Gastrocnemius medialis (tissue), 4 donors: ENCODE results near the gene KIF26B. TPM values are rescaled to one million over a fixed set of nuclear protein-coding genes. Genes with fewer than 3 reads are reported as not detected.

Experiments
- ATAC-seq, 2 donors: fragments of 150-250 bp; one replicate each; pipeline ENCODE4 v1.9.1; 2016
- DNase-seq, 2 donors: peaks; one replicate each; pipeline ENCODE4 v3.0.0-alpha.2; 2019
- H3K27ac ChIP-seq, 4 donors: fragments of 200-600 bp; sonication (generic); 1 replicate in 1 of 4; 2 replicates in 3 of 4; pipeline ENCODE4 v1.5.1; 2016 to 2018; ENCODE audit warnings: mild to moderate bottlenecking in 2 of 4, moderate library complexity in 1 of 4
- H3K27me3 ChIP-seq, 3 donors: fragments of 200-600 bp; sonication (generic) in 2 of 3; 1 replicate in 1 of 3; 2 replicates in 2 of 3; pipeline versions ENCODE4 v1.5.1 to v1.6.0; 2016 to 2019; ENCODE audit warnings: mild to moderate bottlenecking in 1 of 3, moderate library complexity in 1 of 3
- H3K36me3 ChIP-seq, 2 donors: fragments of 200-600 bp; sonication (generic) in 1 of 2; one replicate each; pipeline ENCODE4 v1.5.1; 2017 to 2018
- H3K4me1 ChIP-seq, 2 donors: fragments of 200-600 bp; sonication (generic) in 1 of 2; one replicate each; pipeline ENCODE4 v1.5.1; 2016 to 2017; ENCODE audit warnings: mild to moderate bottlenecking in 2 of 2
- H3K4me3 ChIP-seq, 4 donors: fragments of 200-600 bp; sonication (generic) in 3 of 4; 1 replicate in 1 of 4; 2 replicates in 3 of 4; pipeline ENCODE4 v1.5.1; 2016 to 2019; ENCODE audit warnings: mild to moderate bottlenecking in 2 of 4
- H3K9me3 ChIP-seq, 3 donors: fragments of 200-600 bp; sonication (generic) in 2 of 3; 1 replicate in 1 of 3; 2 replicates in 2 of 3; pipeline ENCODE4 v1.5.1; 2016 to 2019
- POLR2A ChIP-seq, 2 donors: fragments of 450-650 bp; IDR thresholded peaks; one replicate each; pipeline ENCODE4 v1.6.1; 2017; ENCODE audit warnings: antibody characterized with exemption in 2 of 2, mild to moderate bottlenecking in 2 of 2, moderate library complexity in 2 of 2
- in situ Hi-C, 4 donors: fragments of 200-750 bp; cut with MboI; loops; one replicate each; pipeline versions ENCODE4 v1.15.0 to v1.8.0; 2017; ENCODE audit warnings: low sequenced_read_pairs in 4 of 4
- intact Hi-C: fragments of 100-400 bp; cut with DNase I; formaldehyde crosslinking; loops from one replicate; pipeline ENCODE4 v1.15.1; 2023; ENCODE audit warnings: low total_unique reads
- total RNA-seq, 4 donors: library from RNA; depleted of rRNA; stranded (reverse); fragments of >200 nt; gene quantifications; one replicate each; pipeline versions ENCODE4 v1.1.0 to v1.2.3, GENCODE V29; 2016
- TF ChIP-seq, protein P1 (sequence below), 5 experiments: fragments of 450-650 bp in 3 of 5; fragments of 200-600 bp in 2 of 5; sonication (generic) in 2 of 5; IDR thresholded peaks in 4 of 5; conservative IDR thresholded peaks in 1 of 5; 1 replicate in 4 of 5; 2 replicates in 1 of 5; pipeline ENCODE4 v1.5.1; 2016 to 2019; ENCODE audit warnings: antibody characterized with exemption in 5 of 5, mild to moderate bottlenecking in 3 of 5, moderate library complexity in 3 of 5

Gene KIF26B
- total RNA-seq, 4 donors from 2014 or later, result 0.02 to 0.20 (median 0.10) TPM; not detected in 1

DNA sequence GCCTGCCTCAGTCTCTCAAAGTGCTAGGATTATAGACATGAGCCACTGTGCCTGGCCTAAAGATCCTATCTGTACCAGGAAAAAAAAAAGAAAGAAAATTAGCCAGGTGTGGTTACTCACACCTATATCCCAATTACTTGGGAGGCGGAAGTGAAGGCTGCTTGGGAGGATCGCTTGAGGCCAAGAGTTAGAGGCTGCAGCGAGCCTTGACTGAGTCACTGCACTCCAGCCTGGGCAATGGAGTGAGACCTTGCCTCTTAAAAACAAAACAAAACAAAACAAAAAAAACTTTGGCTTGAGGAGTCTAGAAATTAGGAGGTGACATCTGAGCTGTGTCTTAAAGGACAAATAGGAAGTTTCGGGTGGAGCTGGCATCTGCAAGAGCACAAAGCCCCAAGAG lies 38.7 kb upstream of the KIF26B start:
- Histone ChIP-seq H3K27me3 (no peaks in the 10 kb centered on the region), H3K36me3 (no peaks in the 10 kb centered on the region), H3K4me3 (no peak overlapping the region), H3K4me1 (no peaks in the 10 kb centered on the region), H3K27ac (no peak overlapping the region), H3K9me3 (no peaks in the 10 kb centered on the region)
- DNase-seq (no peak), ATAC-seq (no peak)
- in situ Hi-C loops, result no loop called here
- intact Hi-C loops, result no loop called here
- TF ChIP-seq, protein P1, sequence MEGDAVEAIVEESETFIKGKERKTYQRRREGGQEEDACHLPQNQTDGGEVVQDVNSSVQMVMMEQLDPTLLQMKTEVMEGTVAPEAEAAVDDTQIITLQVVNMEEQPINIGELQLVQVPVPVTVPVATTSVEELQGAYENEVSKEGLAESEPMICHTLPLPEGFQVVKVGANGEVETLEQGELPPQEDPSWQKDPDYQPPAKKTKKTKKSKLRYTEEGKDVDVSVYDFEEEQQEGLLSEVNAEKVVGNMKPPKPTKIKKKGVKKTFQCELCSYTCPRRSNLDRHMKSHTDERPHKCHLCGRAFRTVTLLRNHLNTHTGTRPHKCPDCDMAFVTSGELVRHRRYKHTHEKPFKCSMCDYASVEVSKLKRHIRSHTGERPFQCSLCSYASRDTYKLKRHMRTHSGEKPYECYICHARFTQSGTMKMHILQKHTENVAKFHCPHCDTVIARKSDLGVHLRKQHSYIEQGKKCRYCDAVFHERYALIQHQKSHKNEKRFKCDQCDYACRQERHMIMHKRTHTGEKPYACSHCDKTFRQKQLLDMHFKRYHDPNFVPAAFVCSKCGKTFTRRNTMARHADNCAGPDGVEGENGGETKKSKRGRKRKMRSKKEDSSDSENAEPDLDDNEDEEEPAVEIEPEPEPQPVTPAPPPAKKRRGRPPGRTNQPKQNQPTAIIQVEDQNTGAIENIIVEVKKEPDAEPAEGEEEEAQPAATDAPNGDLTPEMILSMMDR (IDR thresholded peaks at IDR 0.05 in 4 of 5, conservative IDR thresholded peaks at IDR 0.05 in 1 of 5), result no peak
- no peak for TF ChIP-seq POLR2A (IDR thresholded peaks at IDR 0.05)

- Histone ChIP-seq H3K4me1 (no peaks in the 10 kb centered on the region), H3K36me3 (no peaks in the 10 kb centered on the region), H3K4me3 (no peak overlapping the region), H3K27ac (no peak overlapping the region), H3K9me3 (no peaks in the 10 kb centered on the region), H3K27me3 (no peaks in the 10 kb centered on the region)
- ATAC-seq, result no peak
- TF ChIP-seq, protein P1 (IDR thresholded peaks at IDR 0.05 in 4 of 5, conservative IDR thresholded peaks at IDR 0.05 in 1 of 5), result no peak
- TF ChIP-seq POLR2A (IDR thresholded peaks at IDR 0.05), result no peak
- no peak for DNase-seq
- in situ Hi-C loops, result no loop called here
- intact Hi-C loops, result no loop called here
These were observed 38.0 kb upstream of the KIF26B start for GRCh38 chr1:245116751-245117150.

DNA sequence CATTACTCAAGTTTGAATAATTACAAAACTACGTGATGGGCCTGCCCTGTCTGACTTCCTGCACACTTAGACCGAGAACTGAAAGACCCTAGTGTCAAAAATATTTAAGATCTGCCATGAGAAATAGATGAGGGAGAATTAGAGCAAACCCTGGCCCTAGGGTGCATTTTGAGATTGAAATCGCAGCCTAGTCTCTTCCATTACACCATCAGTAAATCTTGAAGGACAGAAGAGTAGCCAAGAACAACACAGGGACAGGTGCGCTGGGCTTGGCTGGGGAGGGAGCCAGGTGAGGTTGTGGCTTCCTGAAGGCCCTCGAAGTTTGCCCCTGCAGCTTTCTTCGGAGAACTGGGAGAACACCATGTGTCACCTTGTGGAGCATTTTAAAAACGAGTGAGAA lies 36.7 kb upstream of the KIF26B start:
- no peaks in the 10 kb centered on the region for H3K9me3 ChIP-seq
- no peak overlapping the region for H3K27ac ChIP-seq
- no peaks in the 10 kb centered on the region for H3K36me3 ChIP-seq
- H3K27me3 ChIP-seq, result no peaks in the 10 kb centered on the region
- no peak for ATAC-seq
- DNase-seq, result no peak
- H3K4me1 ChIP-seq, result no peaks in the 10 kb centered on the region
- intact Hi-C loops (no loop called here), in situ Hi-C loops (no loop called here)
- TF ChIP-seq POLR2A (IDR thresholded peaks at IDR 0.05), result no peak
- TF ChIP-seq, protein P1 (IDR thresholded peaks at IDR 0.05 in 4 of 5, conservative IDR thresholded peaks at IDR 0.05 in 1 of 5), result no peak
- no peak overlapping the region for H3K4me3 ChIP-seq

DNA sequence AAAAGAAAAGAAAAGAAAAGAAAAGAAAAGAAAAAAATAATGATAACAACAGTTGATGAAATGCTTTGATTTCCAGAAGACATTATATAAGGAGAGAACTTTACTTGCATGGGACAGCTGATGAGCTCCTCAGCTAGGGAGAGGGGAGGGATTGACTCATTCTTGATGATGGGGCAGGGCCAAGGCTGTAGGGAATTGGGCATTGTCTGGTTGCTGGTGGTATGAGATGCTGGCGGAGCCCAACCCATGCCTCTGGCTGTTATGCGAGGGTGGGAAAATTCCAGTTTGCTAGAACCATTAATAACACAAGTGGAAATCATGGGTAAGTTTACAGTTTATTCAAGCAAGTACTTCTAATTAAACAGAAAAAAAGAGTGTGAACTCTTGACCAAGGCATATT lies 36.0 kb upstream of the KIF26B start:
- no peak overlapping the region for H3K4me3 ChIP-seq
- DNase-seq, result no peak
- intact Hi-C loops (no loop called here), in situ Hi-C loops (no loop called here)
- no peaks in the 10 kb centered on the region for H3K4me1 ChIP-seq
- H3K27ac ChIP-seq, result no peak overlapping the region
- H3K9me3 ChIP-seq, result no peaks in the 10 kb centered on the region
- H3K36me3 ChIP-seq, result peaks cover 0 to 4% of the 10 kb centered on the region in 2 donors
- no peaks in the 10 kb centered on the region for H3K27me3 ChIP-seq
- TF ChIP-seq, protein P1 (IDR thresholded peaks at IDR 0.05 in 4 of 5, conservative IDR thresholded peaks at IDR 0.05 in 1 of 5), result no peak
- no peak for TF ChIP-seq POLR2A (IDR thresholded peaks at IDR 0.05)
- ATAC-seq, result no peak

DNA sequence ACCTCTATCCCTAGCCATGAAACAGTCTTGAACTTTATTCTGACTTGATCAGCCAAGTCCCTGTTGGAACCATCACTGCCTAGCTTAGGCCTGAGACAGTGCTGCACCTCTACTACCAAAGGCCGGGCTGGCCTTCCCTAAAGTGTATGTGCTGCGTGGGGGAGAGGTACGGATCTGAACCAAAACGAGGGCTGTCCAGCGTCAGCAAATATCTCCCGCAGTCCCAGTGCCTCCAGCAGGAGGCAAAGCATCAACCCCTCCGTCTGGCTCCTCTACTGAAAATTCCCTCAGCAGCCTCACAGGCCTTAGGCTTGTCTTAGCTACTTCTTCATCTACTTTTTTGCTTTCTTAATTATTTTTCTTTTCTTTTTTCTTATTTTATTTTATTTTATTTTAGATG lies 33.3 kb upstream of the KIF26B start:
- TF ChIP-seq POLR2A (IDR thresholded peaks at IDR 0.05), result no peak
- TF ChIP-seq, protein P1 (IDR thresholded peaks at IDR 0.05 in 4 of 5, conservative IDR thresholded peaks at IDR 0.05 in 1 of 5), result no peak
- no peak for ATAC-seq
- no peak for DNase-seq
- in situ Hi-C loops, result no loop called here
- Histone ChIP-seq H3K9me3 (no peaks in the 10 kb centered on the region), H3K27ac (no peak overlapping the region), H3K27me3 (no peaks in the 10 kb centered on the region), H3K36me3 (peaks cover 0 to 9% of the 10 kb centered on the region in 2 donors), H3K4me3 (no peak overlapping the region), H3K4me1 (no peaks in the 10 kb centered on the region)
- intact Hi-C loops, result no loop called here
